Fibroblast of villous mesenchyme (primary cell): ENCODE data around the gene SIAH3. TPM values are rescaled to one million over a fixed set of nuclear protein-coding genes. Genes with fewer than 3 reads are reported as not detected.

Source experiments
- DNase-seq: peaks from one replicate; pipeline ENCODE4 v3.0.0-alpha.2; 2010; ENCODE audit warnings: low read depth
- H3K4me3 ChIP-seq: 2 replicates; pipeline ENCODE4 v1.5.1; 2011; ENCODE audit warnings: low read depth, mild to moderate bottlenecking, low read length
- CTCF ChIP-seq: IDR thresholded peaks from 2 replicates; pipeline ENCODE4 v1.5.1; 2012; ENCODE audit warnings: low read depth, mild to moderate bottlenecking, low read length; ENCODE audit not compliant: insufficient read depth
- total RNA-seq: library from RNA; depleted of rRNA; stranded (reverse); fragments of >200 nt; gene quantifications from 2 replicates; pipeline ENCODE4 v1.2.3, GENCODE V29; 2012

The SIAH3 gene
- total RNA-seq, 1 donor = under 0.01 TPM

DNA sequence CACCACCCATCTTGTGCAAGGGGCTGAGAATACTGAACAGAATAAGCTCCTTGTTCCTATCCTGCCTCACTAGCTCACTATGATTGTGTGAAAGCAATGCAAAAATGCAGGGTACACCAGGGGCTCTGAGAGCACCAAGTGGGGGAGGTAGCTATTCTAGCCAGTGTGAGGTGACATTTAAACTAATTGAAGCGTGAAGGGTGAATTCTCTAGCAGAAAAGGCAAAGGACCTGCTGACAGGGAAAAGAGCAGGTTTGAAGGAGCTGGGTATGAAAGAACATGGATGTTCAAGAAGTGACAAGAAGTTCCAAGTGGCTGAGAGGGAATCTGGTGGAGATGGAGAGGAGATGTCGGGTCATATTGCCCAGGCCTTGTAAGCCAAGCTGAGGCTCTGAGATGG is 64.2 kb downstream of the SIAH3 start:
- no peak for DNase-seq
- H3K4me3 ChIP-seq = no peak overlapping the region
- TF ChIP-seq CTCF = no peak

DNA sequence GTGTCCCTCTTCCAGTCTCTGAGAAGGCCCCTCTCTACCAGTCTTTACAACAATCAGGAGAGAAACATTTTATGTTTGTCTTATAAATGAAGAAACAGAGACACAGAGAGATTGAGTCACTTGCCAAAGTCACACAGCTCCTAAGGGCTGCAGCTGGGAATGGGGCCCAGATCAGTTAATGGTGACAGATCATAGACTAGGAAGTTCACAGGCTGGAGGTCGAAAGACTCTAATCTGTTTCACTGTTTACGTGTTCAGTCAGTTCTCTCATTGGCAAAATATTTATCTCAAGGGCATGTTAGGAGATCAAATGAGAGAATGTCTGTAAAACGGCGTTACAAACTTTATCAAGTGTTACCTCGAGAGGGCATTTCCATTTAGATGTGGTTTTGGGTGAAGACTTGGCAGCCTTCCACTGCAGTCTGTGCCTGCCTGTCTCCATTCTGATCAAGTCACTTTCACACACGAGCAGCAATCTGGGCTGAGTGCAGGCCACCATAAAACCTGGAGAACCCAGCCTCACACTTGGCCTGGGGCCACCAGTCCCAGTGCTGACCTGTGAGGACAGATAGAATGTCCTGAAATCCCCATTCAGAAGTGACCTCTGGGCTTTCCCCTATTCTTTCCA is 65.1 kb downstream of the SIAH3 start:
- DNase-seq = no peak
- no peak for TF ChIP-seq CTCF
- H3K4me3 ChIP-seq = no peak overlapping the region

- no peak for TF ChIP-seq CTCF
- no peak overlapping the region for H3K4me3 ChIP-seq
- no peak for DNase-seq
Measured at GRCh38 chr13:45784755-45785675, 66.5 kb downstream of the SIAH3 start.

DNA sequence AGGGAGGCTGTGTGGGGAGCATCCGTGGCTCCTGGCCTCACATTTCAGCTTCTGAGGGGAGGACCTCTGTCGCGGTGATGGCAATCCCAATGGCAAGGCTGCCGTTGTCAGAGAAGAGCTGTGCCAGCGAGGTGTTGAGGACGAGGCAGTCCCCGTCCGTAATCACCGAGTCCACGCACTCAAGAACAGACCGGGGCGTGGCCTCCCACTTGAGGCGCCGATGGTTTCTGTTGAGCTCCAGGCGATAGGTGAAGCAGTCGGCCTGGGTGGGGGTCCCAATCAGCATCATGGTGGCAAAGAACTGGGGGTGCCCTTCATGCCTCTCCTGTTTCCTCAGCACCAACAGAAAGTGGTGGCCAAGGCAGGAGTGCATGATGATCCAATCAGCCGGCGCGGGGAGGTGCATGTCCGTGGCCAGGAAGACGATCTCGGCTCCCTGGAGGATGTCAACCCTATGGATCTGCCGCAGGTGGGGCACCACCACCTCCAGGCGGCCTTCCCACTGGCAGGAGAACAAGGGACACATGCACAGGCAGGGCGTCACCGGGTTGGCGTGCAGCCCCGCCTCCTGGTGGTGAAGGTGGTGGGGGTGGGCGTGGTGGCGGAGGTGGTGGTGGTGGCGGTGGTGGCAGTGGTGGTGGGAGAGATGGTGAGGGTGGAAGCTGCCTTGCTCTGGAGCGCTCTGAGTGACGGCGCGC is 68.1 kb downstream of the SIAH3 start:
- H3K4me3 ChIP-seq = no peak overlapping the region
- DNase-seq = no peak
- no peak for TF ChIP-seq CTCF

DNA sequence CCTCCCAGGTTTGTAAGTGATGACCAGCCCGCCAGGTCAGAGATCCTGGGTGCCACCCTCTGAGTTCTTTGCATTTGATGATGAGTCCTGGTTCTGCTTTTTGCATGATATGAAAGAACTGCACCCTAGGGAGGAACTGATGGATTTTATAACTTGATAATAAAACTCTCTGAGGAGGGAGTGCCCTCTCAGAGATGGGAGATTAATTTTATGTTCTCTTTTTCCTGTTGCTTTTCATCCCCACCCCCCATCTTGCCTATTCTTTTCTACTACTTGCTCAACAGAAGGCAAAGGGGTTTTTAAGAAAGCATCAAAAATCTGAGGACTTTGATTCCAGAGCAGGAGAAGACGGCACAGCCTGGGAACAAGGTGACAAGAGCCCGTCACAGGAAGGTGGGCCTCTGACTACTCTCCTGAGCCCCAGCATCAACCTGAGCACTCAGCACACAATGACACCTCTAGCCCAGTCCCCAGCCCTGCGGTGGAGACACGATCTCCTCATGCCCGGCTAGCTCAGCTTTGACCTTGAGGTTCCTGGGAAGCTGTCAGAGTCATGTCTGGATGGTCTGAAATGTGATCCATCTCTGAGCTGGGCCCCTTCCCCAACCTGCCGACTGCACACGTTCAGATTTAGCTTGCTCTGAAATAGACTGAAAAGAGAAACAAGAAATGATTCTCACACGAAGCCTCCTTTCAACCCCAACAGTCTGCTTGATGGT is 69.1 kb downstream of the SIAH3 start:
- DNase-seq = no peak
- no peak overlapping the region for H3K4me3 ChIP-seq
- no peak for TF ChIP-seq CTCF

- no peak for TF ChIP-seq CTCF
- H3K4me3 ChIP-seq = no peak overlapping the region
- DNase-seq = no peak
Measured at GRCh38 chr13:45781553-45782326, 69.8 kb downstream of the SIAH3 start.
